GM15510 (cell line): Measurements from ENCODE around the gene NTNG1.

Experiments used
- POLR2A ChIP-seq: IDR thresholded peaks from 3 replicates; pipeline ENCODE4 v1.6.1; 2011; ENCODE audit warnings: borderline replicate concordance; ENCODE audit not compliant: insufficient read length; ENCODE audit errors: extremely low read depth

Gene NTNG1

DNA sequence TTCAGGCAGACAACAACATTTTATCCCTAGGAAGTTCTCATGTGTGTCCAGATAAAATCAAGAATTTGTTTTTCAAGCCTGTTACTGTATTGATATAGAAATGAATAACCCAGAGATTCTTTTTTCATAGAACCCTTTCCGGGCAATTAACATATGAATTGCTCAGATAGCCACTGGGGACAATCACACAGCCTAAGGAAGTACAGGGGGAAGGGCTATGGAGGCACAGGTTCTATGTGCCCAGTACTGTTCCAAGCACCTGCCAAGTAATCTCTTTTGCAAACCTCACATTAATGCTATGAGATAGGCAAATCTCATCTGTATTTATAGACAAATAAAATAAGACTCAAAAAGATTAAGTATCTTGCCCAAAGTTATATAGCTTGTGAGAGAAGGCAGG is 84.9 kb downstream of the NTNG1 start:
- TF ChIP-seq POLR2A: no peak

GRCh38 chr1:107228704-107229371 is 88.0 kb downstream of the NTNG1 start:
- no peak for TF ChIP-seq POLR2A

DNA sequence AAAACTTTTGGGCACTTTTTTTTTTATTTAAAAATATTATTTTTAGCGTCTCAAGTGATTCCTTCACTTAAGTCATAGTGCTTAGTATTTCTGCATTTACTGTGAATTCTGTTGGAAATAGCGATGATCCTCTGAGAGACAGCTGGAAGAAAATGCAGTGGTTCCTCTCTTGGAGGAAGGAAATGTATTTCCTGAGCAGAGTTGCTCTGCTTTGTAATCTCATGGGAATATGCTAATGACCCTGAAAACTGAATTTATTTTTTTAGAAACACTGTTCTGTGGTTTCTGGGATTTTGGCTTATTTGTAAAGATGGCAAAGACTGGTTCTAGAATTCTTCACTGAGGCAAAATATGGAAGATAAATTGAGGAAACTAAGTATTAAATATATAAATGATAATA is 88.9 kb downstream of the NTNG1 start:
- no peak for TF ChIP-seq POLR2A

DNA sequence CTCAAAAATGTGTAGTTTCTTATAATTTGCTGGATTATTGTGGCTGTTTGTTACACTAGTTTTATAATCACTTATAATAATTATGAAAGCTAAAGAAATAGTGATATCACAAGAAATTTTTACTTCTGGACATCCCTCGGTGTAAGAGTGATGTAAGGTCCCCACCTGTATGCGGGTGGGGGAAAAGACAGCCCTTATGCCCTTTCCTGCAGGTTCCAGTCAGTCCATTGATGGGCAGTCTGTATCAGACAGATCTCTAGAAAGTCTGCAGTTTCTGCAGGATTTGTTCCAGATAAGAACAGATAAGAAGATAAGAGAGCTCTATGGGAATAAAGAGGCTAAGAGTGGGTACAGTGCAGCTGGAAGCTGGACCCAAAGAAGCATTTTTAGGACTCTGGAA is 89.3 kb downstream of the NTNG1 start:
- TF ChIP-seq POLR2A: no peak

DNA sequence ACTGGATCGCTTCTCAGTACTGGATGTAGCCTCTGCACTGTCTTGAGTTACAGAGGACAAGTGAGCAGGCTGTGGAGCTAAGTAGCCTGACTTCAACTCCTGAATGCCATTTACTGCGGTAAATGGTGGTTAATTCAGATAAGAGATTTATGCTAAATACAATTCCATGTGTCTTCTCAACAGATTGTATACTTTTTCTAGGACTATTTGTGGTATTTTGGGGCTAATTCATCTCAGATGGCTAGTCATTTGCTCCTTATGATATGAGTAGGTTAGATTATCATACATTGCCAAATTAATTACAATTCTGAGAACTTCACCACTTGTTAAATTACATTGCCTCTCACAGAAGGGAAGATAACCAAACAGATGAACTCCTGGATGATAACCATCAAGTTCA is 90.5 kb downstream of the NTNG1 start:
- no peak for TF ChIP-seq POLR2A

- TF ChIP-seq POLR2A: no peak
These were observed 91.6 kb downstream of the NTNG1 start for GRCh38 chr1:107232426-107232825.

DNA sequence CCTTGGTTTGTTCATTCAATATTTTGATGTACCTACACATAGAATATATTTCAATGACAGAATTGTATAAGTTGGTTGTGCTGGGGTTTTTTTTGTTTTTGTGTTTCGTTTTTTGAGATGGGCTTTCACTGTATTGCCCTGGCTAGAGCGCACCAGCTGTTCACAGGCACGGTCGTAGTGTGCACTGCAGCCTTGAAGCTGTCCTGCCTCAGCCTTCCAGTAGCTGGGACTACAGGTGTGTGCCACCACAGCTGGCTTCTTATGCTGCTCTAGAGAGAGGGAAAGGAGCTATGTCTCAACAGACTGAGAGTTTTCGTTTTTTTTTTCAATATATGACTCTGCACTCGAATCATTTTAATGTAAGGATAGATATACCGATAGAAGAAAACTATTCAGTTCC is 102.6 kb downstream of the NTNG1 start:
- TF ChIP-seq POLR2A: no peak

- TF ChIP-seq POLR2A: no peak
These were observed 104.1 kb downstream of the NTNG1 start for GRCh38 chr1:107244709-107245500.

DNA sequence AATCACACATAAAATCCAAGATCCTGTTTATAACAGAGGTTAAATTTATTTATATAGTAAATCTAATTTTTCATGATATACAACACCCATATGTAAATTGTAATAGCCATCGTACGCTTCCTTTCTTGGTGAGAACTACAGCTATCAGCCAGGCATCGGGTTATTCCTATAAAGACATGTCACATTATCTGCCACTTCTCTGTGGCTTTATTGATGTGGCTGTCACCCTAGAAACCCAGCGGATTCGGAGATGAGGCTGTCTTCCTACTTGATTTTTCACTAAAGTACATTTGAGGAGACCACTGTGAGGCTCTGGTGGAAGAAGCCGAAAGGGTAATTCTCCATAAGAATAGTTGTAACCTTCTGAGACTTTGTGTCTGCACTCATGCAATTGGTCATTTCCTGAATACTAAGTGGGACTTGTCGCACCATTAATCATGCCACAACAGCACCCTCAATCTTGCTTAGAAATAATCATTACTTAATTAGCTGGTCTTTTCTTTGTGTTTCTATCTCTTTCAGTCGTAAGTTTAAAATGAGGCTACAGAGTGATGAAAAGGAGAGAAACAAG is 106.0 kb downstream of the NTNG1 start:
- no peak for TF ChIP-seq POLR2A

DNA sequence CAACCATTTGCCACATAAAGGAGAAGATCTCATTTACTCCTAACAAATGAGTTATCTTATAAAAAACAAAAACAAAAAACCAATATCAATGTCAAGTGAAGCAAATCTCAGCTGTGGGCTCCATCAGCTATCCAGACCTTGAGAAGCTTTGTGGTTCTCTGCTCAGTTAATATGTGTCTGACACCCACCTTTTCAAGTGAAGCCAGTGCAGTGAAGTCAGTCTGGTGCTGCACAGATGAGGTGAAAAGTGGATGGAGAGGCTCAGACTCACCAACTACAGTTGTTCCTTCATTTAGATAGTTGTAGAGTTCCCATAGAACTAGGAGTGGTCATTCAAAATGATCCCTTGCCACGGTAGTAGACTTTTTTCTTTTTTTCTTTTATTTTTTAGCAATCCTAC is 106.8 kb downstream of the NTNG1 start:
- no peak for TF ChIP-seq POLR2A

DNA sequence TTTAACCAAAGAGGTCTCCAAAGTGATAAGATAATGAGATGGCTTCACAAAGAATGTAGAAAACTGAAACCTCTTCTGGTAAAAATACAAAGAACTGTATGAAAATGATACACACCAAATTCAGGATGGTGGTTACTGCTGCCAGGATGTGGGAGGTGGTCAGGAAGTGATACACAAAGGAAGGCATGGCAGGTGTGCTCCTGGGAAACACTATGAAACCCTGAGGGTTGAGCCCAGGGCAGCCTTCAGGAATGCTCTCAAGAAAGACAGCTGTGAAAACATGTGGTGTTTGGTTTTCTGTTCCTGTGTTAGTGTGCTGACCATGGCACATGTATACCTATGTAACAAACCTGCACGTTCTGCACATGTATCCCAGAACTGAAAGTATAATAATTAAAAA is 109.3 kb downstream of the NTNG1 start:
- TF ChIP-seq POLR2A: no peak

- TF ChIP-seq POLR2A: no peak
These were observed 110.2 kb downstream of the NTNG1 start for GRCh38 chr1:107251083-107251482.

- TF ChIP-seq POLR2A: no peak
These were observed 111.0 kb downstream of the NTNG1 start for GRCh38 chr1:107251839-107252238.

- TF ChIP-seq POLR2A: no peak
These were observed 111.4 kb downstream of the NTNG1 start for GRCh38 chr1:107252271-107252670.

GRCh38 chr1:107254306-107254705 is 113.5 kb downstream of the NTNG1 start:
- no peak for TF ChIP-seq POLR2A

GRCh38 chr1:107255469-107255868 is 114.6 kb downstream of the NTNG1 start:
- TF ChIP-seq POLR2A: no peak
